Upper lobe of left lung (tissue), 6 donors: ENCODE data around the gene PADI6. TPM values are rescaled to one million over a fixed set of nuclear protein-coding genes. Genes with fewer than 3 reads are reported as not detected.
A peak's percentile ranks its signal among the peaks of the same experiment; 100 is the strongest.

Source experiments
- ATAC-seq, 2 donors: fragments of 200-7000 bp; cut with Tn5 transposase; one replicate each; pipeline ENCODE4 v1.9.1; 2022; ENCODE audit warnings: mild to moderate bottlenecking in 2 of 2, moderate library complexity in 2 of 2; ENCODE audit not compliant: low FRiP score in 2 of 2
- DNase-seq, 2 donors: peaks; one replicate each; pipeline ENCODE4 v3.0.0-alpha.2; 2019 to 2020
- H3K27ac ChIP-seq, 4 donors: fragments of 200-600 bp; sonication (generic); one replicate each; pipeline ENCODE4 v1.5.1; 2016 to 2019
- H3K27me3 ChIP-seq, 4 donors: fragments of 200-600 bp; sonication (generic); one replicate each; pipeline ENCODE4 v1.5.1; 2017 to 2019
- H3K36me3 ChIP-seq, 4 donors: fragments of 200-600 bp; sonication (generic); one replicate each; pipeline ENCODE4 v1.5.1; 2016 to 2019
- H3K4me1 ChIP-seq, 4 donors: fragments of 200-600 bp; sonication (generic); one replicate each; pipeline ENCODE4 v1.5.1; 2018 to 2019
- H3K4me3 ChIP-seq, 4 donors: fragments of 200-600 bp; sonication (generic); one replicate each; pipeline ENCODE4 v1.5.1; 2017 to 2019; ENCODE audit warnings: mild to moderate bottlenecking in 2 of 4, moderate library complexity in 1 of 4
- H3K9me3 ChIP-seq, 4 donors: fragments of 200-600 bp; sonication (generic); one replicate each; pipeline ENCODE4 v1.5.1; 2018 to 2019
- CTCF ChIP-seq, 6 experiments: fragments of 450-650 bp in 4 of 6; fragments of 200-600 bp in 2 of 6; sonication (generic) in 2 of 6; IDR thresholded peaks; one replicate each; pipeline ENCODE4 v1.5.1; 2016 to 2019; ENCODE audit warnings: antibody characterized with exemption in 6 of 6
- EP300 ChIP-seq, 4 donors: sonication (generic); formaldehyde crosslinking; IDR thresholded peaks; one replicate each; pipeline ENCODE4 v1.5.1; 2017; ENCODE audit warnings: antibody characterized with exemption in 4 of 4, control low read depth in 2 of 4
- POLR2A ChIP-seq, 4 donors: fragments of 450-650 bp; IDR thresholded peaks; one replicate each; pipeline ENCODE4 v1.5.1; 2016 to 2017; ENCODE audit warnings: antibody characterized with exemption in 4 of 4, mild to moderate bottlenecking in 2 of 4
- POLR2AphosphoS5 ChIP-seq, 2 donors: sonication (generic); formaldehyde crosslinking; IDR thresholded peaks; one replicate each; pipeline ENCODE4 v1.5.1; 2017; ENCODE audit warnings: antibody characterized with exemption in 2 of 2
- WGBS, 2 donors: methylation state at CpG; one replicate each; pipeline ENCODE4 v1.1.5; 2017 to 2018; 5-methylcytosine and 5-hydroxymethylcytosine counted together
- total RNA-seq, 6 donors: library from RNA; depleted of rRNA in 4 of 6; stranded (reverse); fragments of >200 nt in 4 of 6; gene quantifications; one replicate each; pipeline versions ENCODE4 v1.1.0 to v1.2.1, GENCODE V29; 2016 to 2021
- donor health status: DM: no; HTN: no; CAD: no; lungs with moderate emphysema.
- donor health status: DM: no; HTN: yes; CAD: no; lungs with severe emphysema.

Gene PADI6
- total RNA-seq, 6 donors from 2014 or later, result not detected

GRCh38 chr1:17363351-17363750 is 8.6 kb upstream of the PADI6 start:
- Histone ChIP-seq H3K9me3 (peaks cover 0 to 4% (median 0%) of the 10 kb centered on the region in 4 donors), H3K4me3 (no peak overlapping the region), H3K36me3 (no peaks in the 10 kb centered on the region), H3K27ac (no peak overlapping the region), H3K4me1 (no peaks in the 10 kb centered on the region), H3K27me3 (no peaks in the 10 kb centered on the region)
- WGBS, 2 donors, result 75 to 85% methylated on average over 11 to 12 of the region's 12 CpGs
- ATAC-seq, result no peak
- peak in 1 of 2 donors; percentile 67 for DNase-seq
- TF ChIP-seq POLR2AphosphoS5 (IDR thresholded peaks at IDR 0.05), result no peak
- TF ChIP-seq CTCF (IDR thresholded peaks at IDR 0.05), result no peak
- TF ChIP-seq EP300 (IDR thresholded peaks at IDR 0.05), result no peak
- TF ChIP-seq POLR2A (IDR thresholded peaks at IDR 0.05), result no peak

- no peak for TF ChIP-seq CTCF (IDR thresholded peaks at IDR 0.05)
- TF ChIP-seq POLR2AphosphoS5 (IDR thresholded peaks at IDR 0.05), result no peak
- no peak for TF ChIP-seq POLR2A (IDR thresholded peaks at IDR 0.05)
- no peak for TF ChIP-seq EP300 (IDR thresholded peaks at IDR 0.05)
- DNase-seq (no peak), ATAC-seq (no peak)
- no peaks in the 10 kb centered on the region for H3K4me1 ChIP-seq
- H3K27ac ChIP-seq, result no peak overlapping the region
- H3K36me3 ChIP-seq, result no peaks in the 10 kb centered on the region
- H3K27me3 ChIP-seq, result no peaks in the 10 kb centered on the region
- H3K4me3 ChIP-seq, result no peak overlapping the region
- WGBS, 2 donors, result 77 to 82% methylated on average over 4 of the region's 4 CpGs
- H3K9me3 ChIP-seq, result peaks cover 0 to 4% (median 0%) of the 10 kb centered on the region in 4 donors
Measured at GRCh38 chr1:17363771-17364170, 8.2 kb upstream of the PADI6 start.

- no peak for TF ChIP-seq CTCF (IDR thresholded peaks at IDR 0.05)
- TF ChIP-seq POLR2A (IDR thresholded peaks at IDR 0.05), result no peak
- TF ChIP-seq EP300 (IDR thresholded peaks at IDR 0.05), result no peak
- TF ChIP-seq POLR2AphosphoS5 (IDR thresholded peaks at IDR 0.05), result no peak
- DNase-seq, result peak in 1 of 2 donors; percentile 47
- H3K4me3 ChIP-seq, result no peak overlapping the region
- H3K9me3 ChIP-seq, result peaks cover 0 to 4% (median 0%) of the 10 kb centered on the region in 4 donors
- H3K36me3 ChIP-seq, result no peaks in the 10 kb centered on the region
- H3K27ac ChIP-seq, result no peak overlapping the region
- H3K27me3 ChIP-seq, result no peaks in the 10 kb centered on the region
- H3K4me1 ChIP-seq, result no peaks in the 10 kb centered on the region
- ATAC-seq, result peak in 1 of 2 donors; percentile 57
- 40 to 45% methylated on average over 3 of the region's 3 CpGs for WGBS, 2 donors
Measured at GRCh38 chr1:17365293-17365692, 6.7 kb upstream of the PADI6 start.

- Histone ChIP-seq H3K36me3 (no peaks in the 10 kb centered on the region), H3K4me3 (no peak overlapping the region), H3K4me1 (no peaks in the 10 kb centered on the region), H3K27ac (no peak overlapping the region), H3K27me3 (no peaks in the 10 kb centered on the region), H3K9me3 (peaks cover 0 to 1% (median 0%) of the 10 kb centered on the region in 4 donors)
- DNase-seq (no peak), ATAC-seq (no peak)
- TF ChIP-seq POLR2AphosphoS5 (IDR thresholded peaks at IDR 0.05) (no peak), EP300 (IDR thresholded peaks at IDR 0.05) (no peak), POLR2A (IDR thresholded peaks at IDR 0.05) (no peak), CTCF (IDR thresholded peaks at IDR 0.05) (no peak)
- WGBS, 2 donors, result 67 to 75% methylated on average over 9 of the region's 9 CpGs
Measured at GRCh38 chr1:17369466-17369865, 2.5 kb upstream of the PADI6 start.

GRCh38 chr1:17370618-17371017 is 1.4 kb upstream of the PADI6 start:
- no peak for ATAC-seq
- Histone ChIP-seq H3K36me3 (no peaks in the 10 kb centered on the region), H3K4me1 (no peaks in the 10 kb centered on the region), H3K4me3 (no peak overlapping the region), H3K27me3 (no peaks in the 10 kb centered on the region), H3K9me3 (no peaks in the 10 kb centered on the region), H3K27ac (no peak overlapping the region)
- 46 to 47% methylated on average over 2 of the region's 2 CpGs for WGBS, 2 donors
- no peak for TF ChIP-seq POLR2A (IDR thresholded peaks at IDR 0.05)
- no peak for TF ChIP-seq EP300 (IDR thresholded peaks at IDR 0.05)
- TF ChIP-seq POLR2AphosphoS5 (IDR thresholded peaks at IDR 0.05), result no peak
- TF ChIP-seq CTCF (IDR thresholded peaks at IDR 0.05), result no peak
- DNase-seq, result no peak
